ENCODE data around the gene RBSN. TPM values are rescaled to one million over a fixed set of nuclear protein-coding genes. Genes with fewer than 3 reads are reported as not detected.

Gene RBSN
- total RNA-seq, 4 donors from 2014 or later: 40.9 to 46.0 (median 44.0) TPM

DNA sequence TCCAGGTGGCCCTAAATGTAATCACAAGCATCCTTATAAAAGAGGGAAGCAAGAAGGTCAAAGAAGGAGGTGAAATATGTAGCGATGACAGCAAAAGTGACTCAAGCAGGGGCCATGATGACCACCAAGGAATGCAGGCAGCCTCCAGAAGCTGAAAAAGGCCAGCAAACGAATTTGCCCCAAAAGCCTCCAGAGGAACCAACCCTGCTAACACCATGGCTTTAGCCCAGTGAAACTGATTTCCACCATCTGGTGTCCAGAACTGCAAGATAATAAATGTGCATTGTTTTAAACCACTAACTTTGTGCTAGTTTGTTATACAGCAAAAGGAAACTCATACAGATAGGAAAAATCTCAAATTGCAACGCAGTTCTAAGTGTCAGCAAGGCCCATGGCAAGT is 23.0 kb upstream of the RBSN start:
- no peak for ATAC-seq
- no peaks in the 10 kb centered on the region for H3K9me3 ChIP-seq
- TF ChIP-seq POLR2AphosphoS5 (IDR thresholded peaks at IDR 0.05): no peak
- TF ChIP-seq, protein P1, sequence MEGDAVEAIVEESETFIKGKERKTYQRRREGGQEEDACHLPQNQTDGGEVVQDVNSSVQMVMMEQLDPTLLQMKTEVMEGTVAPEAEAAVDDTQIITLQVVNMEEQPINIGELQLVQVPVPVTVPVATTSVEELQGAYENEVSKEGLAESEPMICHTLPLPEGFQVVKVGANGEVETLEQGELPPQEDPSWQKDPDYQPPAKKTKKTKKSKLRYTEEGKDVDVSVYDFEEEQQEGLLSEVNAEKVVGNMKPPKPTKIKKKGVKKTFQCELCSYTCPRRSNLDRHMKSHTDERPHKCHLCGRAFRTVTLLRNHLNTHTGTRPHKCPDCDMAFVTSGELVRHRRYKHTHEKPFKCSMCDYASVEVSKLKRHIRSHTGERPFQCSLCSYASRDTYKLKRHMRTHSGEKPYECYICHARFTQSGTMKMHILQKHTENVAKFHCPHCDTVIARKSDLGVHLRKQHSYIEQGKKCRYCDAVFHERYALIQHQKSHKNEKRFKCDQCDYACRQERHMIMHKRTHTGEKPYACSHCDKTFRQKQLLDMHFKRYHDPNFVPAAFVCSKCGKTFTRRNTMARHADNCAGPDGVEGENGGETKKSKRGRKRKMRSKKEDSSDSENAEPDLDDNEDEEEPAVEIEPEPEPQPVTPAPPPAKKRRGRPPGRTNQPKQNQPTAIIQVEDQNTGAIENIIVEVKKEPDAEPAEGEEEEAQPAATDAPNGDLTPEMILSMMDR (IDR thresholded peaks at IDR 0.05): no peak
- no peak for TF ChIP-seq EP300 (IDR thresholded peaks at IDR 0.05)
- TF ChIP-seq POLR2A (IDR thresholded peaks at IDR 0.05): no peak
- no peak overlapping the region for H3K27ac ChIP-seq
- H3K27me3 ChIP-seq: peaks cover 13% of the 10 kb centered on the region
- 50 to 58% methylated on average over 1 to 3 of the region's 3 CpGs for WGBS, 2 donors (ENCODE audit: low coverage in 1 of 2)
- no peak overlapping the region for H3K4me3 ChIP-seq
- H3K4me1 ChIP-seq: no peaks in the 10 kb centered on the region
- H3K36me3 ChIP-seq: no peaks in the 10 kb centered on the region

DNA sequence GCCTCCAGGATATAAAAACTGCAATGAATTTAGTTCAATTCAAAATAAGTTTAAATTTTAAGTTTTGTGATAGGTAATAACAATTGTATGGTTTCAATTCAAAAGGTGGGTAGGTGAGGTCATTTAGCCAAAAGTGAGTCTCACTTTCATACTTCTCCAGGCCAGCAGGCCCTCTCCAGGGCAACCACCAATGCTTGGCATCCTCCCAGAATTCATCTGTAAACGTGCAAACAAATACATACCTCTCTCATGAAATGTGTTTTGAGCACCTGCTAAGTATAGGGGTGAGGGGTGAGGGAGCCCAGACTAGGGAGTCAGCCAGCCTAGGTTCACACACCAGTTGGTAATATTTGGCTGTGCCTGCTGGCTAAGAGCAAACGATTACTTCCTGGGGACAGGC is 22.0 kb upstream of the RBSN start:
- Histone ChIP-seq H3K4me1 (no peaks in the 10 kb centered on the region), H3K4me3 (no peak overlapping the region), H3K36me3 (no peaks in the 10 kb centered on the region), H3K27ac (no peak overlapping the region), H3K9me3 (no peaks in the 10 kb centered on the region), H3K27me3 (peaks cover 13% of the 10 kb centered on the region)
- ATAC-seq: no peak
- 20 to 34% methylated on average over 1 to 2 of the region's 2 CpGs for WGBS, 2 donors (ENCODE audit: low coverage in 1 of 2)
- TF ChIP-seq POLR2AphosphoS5 (IDR thresholded peaks at IDR 0.05) (no peak), POLR2A (IDR thresholded peaks at IDR 0.05) (no peak), EP300 (IDR thresholded peaks at IDR 0.05) (no peak)
- TF ChIP-seq, protein P1 (IDR thresholded peaks at IDR 0.05): no peak

DNA sequence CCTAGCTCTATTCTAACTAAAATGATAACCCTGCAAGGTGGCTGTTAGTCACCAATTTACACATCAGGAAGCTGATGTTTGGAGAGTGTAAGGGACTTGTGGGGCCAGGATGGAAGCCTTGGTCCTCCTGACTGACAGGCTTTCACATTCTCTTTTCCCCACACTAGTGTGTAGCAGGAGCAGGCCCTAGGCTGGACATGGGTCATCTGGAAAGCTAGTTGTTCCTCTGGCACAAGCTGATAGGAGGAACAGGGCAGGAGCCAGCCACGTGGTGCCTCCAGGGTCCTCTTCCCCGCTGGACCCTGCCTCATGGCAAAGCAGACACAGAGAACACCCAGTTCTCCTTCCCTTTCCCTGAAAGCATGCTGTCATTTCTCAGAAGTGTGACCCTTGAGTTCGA is 18.1 kb upstream of the RBSN start:
- Histone ChIP-seq H3K9me3 (no peaks in the 10 kb centered on the region), H3K27me3 (peaks cover 13% of the 10 kb centered on the region), H3K27ac (no peak overlapping the region), H3K4me1 (no peaks in the 10 kb centered on the region), H3K4me3 (no peak overlapping the region), H3K36me3 (no peaks in the 10 kb centered on the region)
- TF ChIP-seq EP300 (IDR thresholded peaks at IDR 0.05) (no peak), POLR2AphosphoS5 (IDR thresholded peaks at IDR 0.05) (no peak), POLR2A (IDR thresholded peaks at IDR 0.05) (no peak)
- TF ChIP-seq, protein P1 (IDR thresholded peaks at IDR 0.05): no peak
- no peak for ATAC-seq
- 89% methylated on average over 1 of the region's 3 CpGs; no CpG with 5 or more reads in 1 of the 2 donors for WGBS, 2 donors (ENCODE audit: low coverage in 1 of 2)

DNA sequence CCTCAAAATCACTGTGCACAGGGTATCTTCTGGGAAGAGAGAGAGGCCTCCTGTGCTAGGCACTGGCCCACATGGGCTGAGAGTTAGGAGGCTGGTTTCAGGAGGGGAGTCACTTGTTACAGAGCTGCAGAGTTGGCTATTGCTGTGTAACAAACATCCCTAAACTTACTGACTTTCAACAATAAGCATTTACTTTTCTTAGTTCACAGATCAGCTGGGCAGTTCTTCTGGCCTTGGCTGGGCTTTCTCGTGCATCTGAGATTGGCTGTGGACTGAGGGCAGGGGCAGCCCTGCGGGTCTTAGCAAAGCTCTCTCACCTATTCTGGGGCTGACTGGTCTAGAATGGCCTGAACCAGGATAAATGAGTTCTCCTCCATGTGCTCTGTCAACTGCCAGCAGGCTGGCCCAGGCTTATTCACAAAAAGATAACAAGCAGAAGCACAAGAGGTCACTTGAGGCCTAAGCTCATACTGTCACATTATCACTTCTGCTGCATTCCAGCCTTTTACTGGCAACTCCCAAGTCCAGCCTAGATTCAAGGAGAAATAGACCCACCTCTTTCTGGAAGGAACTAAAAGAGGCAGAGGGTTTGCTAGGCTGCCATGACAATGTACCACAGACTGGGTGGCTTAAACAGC is 17.2 kb upstream of the RBSN start:
- Histone ChIP-seq H3K27me3 (peaks cover 13% of the 10 kb centered on the region), H3K27ac (no peak overlapping the region), H3K4me3 (no peak overlapping the region), H3K9me3 (no peaks in the 10 kb centered on the region), H3K36me3 (no peaks in the 10 kb centered on the region), H3K4me1 (no peaks in the 10 kb centered on the region)
- no peak for ATAC-seq
- WGBS, 2 donors (ENCODE audit: low coverage in 1 of 2): 100% methylated on average over 2 of the region's 2 CpGs
- no peak for TF ChIP-seq POLR2A (IDR thresholded peaks at IDR 0.05)
- no peak for TF ChIP-seq EP300 (IDR thresholded peaks at IDR 0.05)
- no peak for TF ChIP-seq POLR2AphosphoS5 (IDR thresholded peaks at IDR 0.05)
- TF ChIP-seq, protein P1 (IDR thresholded peaks at IDR 0.05): no peak

All from gastroesophageal sphincter (tissue), 4 donors.